Liver (tissue), 9 donors: Measurements from ENCODE around the gene SYTL1. TPM values are rescaled to one million over a fixed set of nuclear protein-coding genes. Genes with fewer than 3 reads are reported as not detected.

ENCODE experiments used
- DNase-seq: peaks from one replicate; pipeline ENCODE4 v3.0.0-alpha.2; 2017; ENCODE audit warnings: low spot score
- H3K27ac ChIP-seq, 2 donors: one replicate each; pipeline ENCODE4 v1.7.0; 2013; ENCODE audit warnings: inconsistent platforms in 2 of 2, low read length in 2 of 2, control low read depth in 1 of 2, low read depth in 1 of 2, mild to moderate bottlenecking in 1 of 2
- H3K27me3 ChIP-seq, 4 donors: one replicate each; pipeline versions ENCODE4 v1.6.1 to v1.7.0; 2013; ENCODE audit warnings: low read length in 3 of 4, inconsistent platforms in 1 of 4, mild to moderate bottlenecking in 1 of 4, moderate library complexity in 1 of 4; ENCODE audit not compliant: control insufficient read depth in 4 of 4, insufficient read depth in 4 of 4
- H3K36me3 ChIP-seq, 4 donors: one replicate each; pipeline versions ENCODE4 v1.6.1 to v1.7.0; 2013; ENCODE audit warnings: low read length in 3 of 4, mild to moderate bottlenecking in 3 of 4, low read depth in 1 of 4, moderate library complexity in 1 of 4; ENCODE audit not compliant: control insufficient read depth in 4 of 4, insufficient read depth in 3 of 4
- H3K4me1 ChIP-seq, 4 donors: one replicate each; pipeline versions ENCODE4 v1.6.1 to v1.7.0; 2013; ENCODE audit warnings: low read length in 3 of 4, mild to moderate bottlenecking in 3 of 4, moderate library complexity in 1 of 4; ENCODE audit not compliant: control insufficient read depth in 4 of 4, insufficient read depth in 4 of 4
- H3K4me3 ChIP-seq, 3 donors: one replicate each; pipeline versions ENCODE4 v1.6.1 to v1.7.0; 2013; ENCODE audit warnings: low read length in 3 of 3, control low read depth in 1 of 3, low read depth in 1 of 3, mild to moderate bottlenecking in 1 of 3
- H3K9ac ChIP-seq, 2 donors: one replicate each; pipeline ENCODE4 v1.7.0; 2013; ENCODE audit warnings: low read length in 2 of 2, mild to moderate bottlenecking in 2 of 2, moderate library complexity in 2 of 2, control low read depth in 1 of 2, low read depth in 1 of 2
- H3K9me3 ChIP-seq, 4 donors: one replicate each; pipeline versions ENCODE4 v1.6.1 to v1.7.0; 2013; ENCODE audit warnings: low read length in 3 of 4; ENCODE audit not compliant: control insufficient read depth in 4 of 4
- EGR1 ChIP-seq, 2 donors: IDR thresholded peaks; 2 replicates each; pipeline ENCODE4 v1.6.1; 2016 to 2018; ENCODE audit warnings: antibody characterized with exemption in 2 of 2, low read depth in 2 of 2
- FOXA2 ChIP-seq: IDR thresholded peaks from 2 replicates; pipeline ENCODE4 v1.6.1; 2016; ENCODE audit warnings: antibody characterized with exemption
- HNF4A ChIP-seq, 2 donors: conservative IDR thresholded peaks; 2 replicates each; pipeline ENCODE4 v1.6.1; 2016; ENCODE audit warnings: antibody characterized with exemption in 2 of 2, mild to moderate bottlenecking in 2 of 2
- HNF4G ChIP-seq: IDR thresholded peaks from 2 replicates; pipeline ENCODE4 v1.6.1; 2016; ENCODE audit warnings: antibody characterized with exemption
- JUND ChIP-seq, 2 donors: IDR thresholded peaks; 2 replicates each; pipeline ENCODE4 v1.6.1; 2016; ENCODE audit warnings: antibody characterized with exemption in 2 of 2
- RAD21 ChIP-seq, 2 donors: IDR thresholded peaks; 2 replicates each; pipeline ENCODE4 v1.6.1; 2016; ENCODE audit warnings: antibody characterized with exemption in 2 of 2, mild to moderate bottlenecking in 2 of 2
- RXRA ChIP-seq, 2 donors: IDR thresholded peaks; 2 replicates each; pipeline ENCODE4 v1.6.1; 2017 to 2018; ENCODE audit warnings: antibody characterized with exemption in 2 of 2, mild to moderate bottlenecking in 1 of 2
- SP1 ChIP-seq: IDR thresholded peaks from 2 replicates; pipeline ENCODE4 v1.6.1; 2018; ENCODE audit warnings: antibody characterized with exemption, mild to moderate bottlenecking
- TAF1 ChIP-seq: conservative IDR thresholded peaks from 2 replicates; pipeline ENCODE4 v1.6.1; 2016; ENCODE audit warnings: antibody characterized with exemption, mild to moderate bottlenecking
- YY1 ChIP-seq: IDR thresholded peaks from 2 replicates; pipeline ENCODE4 v1.6.1; 2016; ENCODE audit warnings: antibody characterized with exemption, mild to moderate bottlenecking
- WGBS: extraction: QIAGEN DNeasy Blood & Tissue Kit; methylation state at CpG from one replicate; pipeline ENCODE4 v1.1.7; 2013; 5-methylcytosine and 5-hydroxymethylcytosine counted together
- polyA plus RNA-seq, 2 donors: library from polyadenylated mRNA; stranded (reverse) in 1 of 2; unstranded in 1 of 2; fragments of 200-250 nt in 1 of 2; fragments of >200 nt in 1 of 2; fragmentation: Nextera tagmentation in 1 of 2; extraction: Ambion mirVana in 1 of 2; gene quantifications; one replicate each; pipeline versions ENCODE4 v1.2.1 to v1.2.3, GENCODE V29; 2013 to 2015
- total RNA-seq, 2 donors: library from RNA; depleted of rRNA; stranded (reverse); fragments of >200 nt; gene quantifications; one replicate each; pipeline ENCODE4 v1.2.3, GENCODE V29; 2014
- TF ChIP-seq, protein P1 (sequence below): IDR thresholded peaks from 2 replicates; pipeline ENCODE4 v1.6.1; 2016; ENCODE audit warnings: antibody characterized with exemption, mild to moderate bottlenecking
- TF ChIP-seq, protein P2 (sequence below): IDR thresholded peaks from 2 replicates; pipeline ENCODE4 v1.6.1; 2016; ENCODE audit warnings: antibody characterized with exemption
- TF ChIP-seq, protein P3 (sequence below): IDR thresholded peaks from 2 replicates; pipeline ENCODE4 v1.6.1; 2016; ENCODE audit warnings: antibody characterized with exemption
- TF ChIP-seq, protein P4 (sequence below): fragments of 150-350 bp; IDR thresholded peaks from 2 replicates; pipeline ENCODE4 v1.5.1; 2017; ENCODE audit warnings: improper control_type of control experiment, low read depth, low read length; ENCODE audit not compliant: missing input control
- TF ChIP-seq, protein P5 (sequence below): IDR thresholded peaks from 2 replicates; pipeline ENCODE4 v1.6.1; 2016; ENCODE audit warnings: antibody characterized with exemption
- donor health status: healthy.
- donor health status: healthy.
- donor health status: healthy.
- donor health status: healthy.
- donor health status: healthy.

The SYTL1 gene
- total and polyA plus RNA-seq, 4 donors: 0.73 to 3.9 (median 1.4) TPM

DNA sequence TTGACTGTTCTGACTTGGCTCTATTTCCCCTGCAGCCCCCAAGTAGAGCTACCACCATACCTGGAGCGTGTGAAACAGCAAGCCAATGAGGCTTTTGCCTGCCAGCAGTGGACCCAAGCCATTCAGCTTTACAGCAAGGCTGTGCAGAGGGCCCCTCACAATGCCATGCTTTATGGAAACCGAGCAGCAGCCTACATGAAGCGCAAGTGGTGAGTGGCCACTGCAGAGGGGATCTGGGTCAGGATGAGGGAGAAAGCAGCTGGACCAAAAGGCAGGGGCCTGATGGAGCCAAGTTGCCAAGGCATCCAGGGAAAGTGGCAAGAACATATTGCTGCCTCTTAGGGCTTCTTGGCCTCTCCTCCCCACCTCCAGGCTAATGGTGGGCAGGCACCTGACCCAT lies 43.9 kb upstream of the SYTL1 start (continued):
- TF ChIP-seq, protein P1, sequence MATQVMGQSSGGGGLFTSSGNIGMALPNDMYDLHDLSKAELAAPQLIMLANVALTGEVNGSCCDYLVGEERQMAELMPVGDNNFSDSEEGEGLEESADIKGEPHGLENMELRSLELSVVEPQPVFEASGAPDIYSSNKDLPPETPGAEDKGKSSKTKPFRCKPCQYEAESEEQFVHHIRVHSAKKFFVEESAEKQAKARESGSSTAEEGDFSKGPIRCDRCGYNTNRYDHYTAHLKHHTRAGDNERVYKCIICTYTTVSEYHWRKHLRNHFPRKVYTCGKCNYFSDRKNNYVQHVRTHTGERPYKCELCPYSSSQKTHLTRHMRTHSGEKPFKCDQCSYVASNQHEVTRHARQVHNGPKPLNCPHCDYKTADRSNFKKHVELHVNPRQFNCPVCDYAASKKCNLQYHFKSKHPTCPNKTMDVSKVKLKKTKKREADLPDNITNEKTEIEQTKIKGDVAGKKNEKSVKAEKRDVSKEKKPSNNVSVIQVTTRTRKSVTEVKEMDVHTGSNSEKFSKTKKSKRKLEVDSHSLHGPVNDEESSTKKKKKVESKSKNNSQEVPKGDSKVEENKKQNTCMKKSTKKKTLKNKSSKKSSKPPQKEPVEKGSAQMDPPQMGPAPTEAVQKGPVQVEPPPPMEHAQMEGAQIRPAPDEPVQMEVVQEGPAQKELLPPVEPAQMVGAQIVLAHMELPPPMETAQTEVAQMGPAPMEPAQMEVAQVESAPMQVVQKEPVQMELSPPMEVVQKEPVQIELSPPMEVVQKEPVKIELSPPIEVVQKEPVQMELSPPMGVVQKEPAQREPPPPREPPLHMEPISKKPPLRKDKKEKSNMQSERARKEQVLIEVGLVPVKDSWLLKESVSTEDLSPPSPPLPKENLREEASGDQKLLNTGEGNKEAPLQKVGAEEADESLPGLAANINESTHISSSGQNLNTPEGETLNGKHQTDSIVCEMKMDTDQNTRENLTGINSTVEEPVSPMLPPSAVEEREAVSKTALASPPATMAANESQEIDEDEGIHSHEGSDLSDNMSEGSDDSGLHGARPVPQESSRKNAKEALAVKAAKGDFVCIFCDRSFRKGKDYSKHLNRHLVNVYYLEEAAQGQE: no peak

- Histone ChIP-seq H3K4me3 (no peak overlapping the region), H3K9me3 (no peaks in the 10 kb centered on the region), H3K36me3 (peaks cover 10 to 55% (median 33%) of the 10 kb centered on the region in 4 donors), H3K9ac (no peak overlapping the region), H3K4me1 (peaks cover 0 to 8% (median 0%) of the 10 kb centered on the region in 4 donors), H3K27ac (peak overlapping the region in 1 of 2 donors; percentile 56), H3K27me3 (no peaks in the 10 kb centered on the region)
- 83% methylated on average over 8 of the region's 8 CpGs for WGBS
- TF ChIP-seq, protein P2, sequence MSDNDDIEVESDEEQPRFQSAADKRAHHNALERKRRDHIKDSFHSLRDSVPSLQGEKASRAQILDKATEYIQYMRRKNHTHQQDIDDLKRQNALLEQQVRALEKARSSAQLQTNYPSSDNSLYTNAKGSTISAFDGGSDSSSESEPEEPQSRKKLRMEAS: no peak
- TF ChIP-seq HNF4A (conservative IDR thresholded peaks at IDR 0.05): no peak
- TF ChIP-seq, protein P3, sequence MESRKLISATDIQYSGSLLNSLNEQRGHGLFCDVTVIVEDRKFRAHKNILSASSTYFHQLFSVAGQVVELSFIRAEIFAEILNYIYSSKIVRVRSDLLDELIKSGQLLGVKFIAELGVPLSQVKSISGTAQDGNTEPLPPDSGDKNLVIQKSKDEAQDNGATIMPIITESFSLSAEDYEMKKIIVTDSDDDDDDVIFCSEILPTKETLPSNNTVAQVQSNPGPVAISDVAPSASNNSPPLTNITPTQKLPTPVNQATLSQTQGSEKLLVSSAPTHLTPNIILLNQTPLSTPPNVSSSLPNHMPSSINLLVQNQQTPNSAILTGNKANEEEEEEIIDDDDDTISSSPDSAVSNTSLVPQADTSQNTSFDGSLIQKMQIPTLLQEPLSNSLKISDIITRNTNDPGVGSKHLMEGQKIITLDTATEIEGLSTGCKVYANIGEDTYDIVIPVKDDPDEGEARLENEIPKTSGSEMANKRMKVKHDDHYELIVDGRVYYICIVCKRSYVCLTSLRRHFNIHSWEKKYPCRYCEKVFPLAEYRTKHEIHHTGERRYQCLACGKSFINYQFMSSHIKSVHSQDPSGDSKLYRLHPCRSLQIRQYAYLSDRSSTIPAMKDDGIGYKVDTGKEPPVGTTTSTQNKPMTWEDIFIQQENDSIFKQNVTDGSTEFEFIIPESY: no peak
- TF ChIP-seq FOXA2: no peak
- no peak for TF ChIP-seq TAF1
- TF ChIP-seq RAD21 (IDR thresholded peaks at IDR 0.05): no peak
- DNase-seq: no peak
These were observed 43.0 kb upstream of the SYTL1 start for GRCh38 chr1:27298632-27299384.

- H3K4me1 ChIP-seq: peaks cover 0 to 8% (median 0%) of the 10 kb centered on the region in 4 donors
- DNase-seq: no peak
- H3K27ac ChIP-seq: peak overlapping the region; percentile 14 to 56
- WGBS: 78% methylated on average over 14 of the region's 14 CpGs
- no peaks in the 10 kb centered on the region for H3K9me3 ChIP-seq
- no peak overlapping the region for H3K9ac ChIP-seq
- H3K36me3 ChIP-seq: peaks cover 10 to 51% (median 30%) of the 10 kb centered on the region in 4 donors
- H3K27me3 ChIP-seq: no peaks in the 10 kb centered on the region
- no peak overlapping the region for H3K4me3 ChIP-seq
- TF ChIP-seq RAD21 (IDR thresholded peaks at IDR 0.05) (no peak), HNF4A (conservative IDR thresholded peaks at IDR 0.05) (no peak), JUND (IDR thresholded peaks at IDR 0.05) (no peak), RXRA (IDR thresholded peaks at IDR 0.05) (no peak), HNF4G (no peak), EGR1 (IDR thresholded peaks at IDR 0.05; ENCODE audit: low read depth in 2 of 2) (no peak), SP1 (no peak), TAF1 (no peak), YY1 (no peak), FOXA2 (no peak)
- TF ChIP-seq, protein P2: no peak
- TF ChIP-seq, protein P1: no peak
- TF ChIP-seq, protein P4, sequence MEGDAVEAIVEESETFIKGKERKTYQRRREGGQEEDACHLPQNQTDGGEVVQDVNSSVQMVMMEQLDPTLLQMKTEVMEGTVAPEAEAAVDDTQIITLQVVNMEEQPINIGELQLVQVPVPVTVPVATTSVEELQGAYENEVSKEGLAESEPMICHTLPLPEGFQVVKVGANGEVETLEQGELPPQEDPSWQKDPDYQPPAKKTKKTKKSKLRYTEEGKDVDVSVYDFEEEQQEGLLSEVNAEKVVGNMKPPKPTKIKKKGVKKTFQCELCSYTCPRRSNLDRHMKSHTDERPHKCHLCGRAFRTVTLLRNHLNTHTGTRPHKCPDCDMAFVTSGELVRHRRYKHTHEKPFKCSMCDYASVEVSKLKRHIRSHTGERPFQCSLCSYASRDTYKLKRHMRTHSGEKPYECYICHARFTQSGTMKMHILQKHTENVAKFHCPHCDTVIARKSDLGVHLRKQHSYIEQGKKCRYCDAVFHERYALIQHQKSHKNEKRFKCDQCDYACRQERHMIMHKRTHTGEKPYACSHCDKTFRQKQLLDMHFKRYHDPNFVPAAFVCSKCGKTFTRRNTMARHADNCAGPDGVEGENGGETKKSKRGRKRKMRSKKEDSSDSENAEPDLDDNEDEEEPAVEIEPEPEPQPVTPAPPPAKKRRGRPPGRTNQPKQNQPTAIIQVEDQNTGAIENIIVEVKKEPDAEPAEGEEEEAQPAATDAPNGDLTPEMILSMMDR: no peak
- TF ChIP-seq, protein P5, sequence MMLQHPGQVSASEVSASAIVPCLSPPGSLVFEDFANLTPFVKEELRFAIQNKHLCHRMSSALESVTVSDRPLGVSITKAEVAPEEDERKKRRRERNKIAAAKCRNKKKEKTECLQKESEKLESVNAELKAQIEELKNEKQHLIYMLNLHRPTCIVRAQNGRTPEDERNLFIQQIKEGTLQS: no peak
These were observed 42.2 kb upstream of the SYTL1 start for GRCh38 chr1:27299385-27300271.
